CD14-positive monocyte (primary cell): ENCODE results near the gene CRBN. TPM values are rescaled to one million over a fixed set of nuclear protein-coding genes. Genes with fewer than 3 reads are reported as not detected.

Source experiments
- DNase-seq, 3 donors: peaks; one replicate each; pipeline ENCODE4 v3.0.0-alpha.2; 2011 to 2022
- H2AFZ ChIP-seq: 2 replicates; pipeline ENCODE4 v1.6.0; 2012; ENCODE audit warnings: mild to moderate bottlenecking, low read depth, low read length, inconsistent platforms; ENCODE audit not compliant: insufficient read depth, poor library complexity, severe bottlenecking
- H3K27ac ChIP-seq, 2 donors: 1 replicate in 1 of 2; 2 replicates in 1 of 2; pipeline ENCODE4 v1.5.1; 2012 to 2013; ENCODE audit warnings: low read length in 2 of 2, control low read depth in 1 of 2, inconsistent platforms in 1 of 2, low read depth in 1 of 2, mild to moderate bottlenecking in 1 of 2
- H3K27me3 ChIP-seq, 2 donors: one replicate each; pipeline versions ENCODE4 v1.6.0 to v1.6.1; 2011 to 2013; ENCODE audit warnings: low read length in 2 of 2; ENCODE audit not compliant: control insufficient read depth in 2 of 2, insufficient read depth in 2 of 2
- H3K36me3 ChIP-seq, 2 donors: replicated peaks in 1 of 2; 1 replicate in 1 of 2; 2 replicates in 1 of 2; pipeline versions ENCODE4 v1.5.1 to v1.6.1; 2012 to 2013; ENCODE audit warnings: low read length in 2 of 2, control low read depth in 1 of 2, inconsistent platforms in 1 of 2, mild to moderate bottlenecking in 1 of 2; ENCODE audit not compliant: insufficient read depth in 2 of 2, control insufficient read depth in 1 of 2
- H3K4me1 ChIP-seq, 2 donors: 1 replicate in 1 of 2; 2 replicates in 1 of 2; pipeline versions ENCODE4 v1.5.1 to v1.6.1; 2012 to 2013; ENCODE audit warnings: low read length in 2 of 2, control low read depth in 1 of 2, inconsistent platforms in 1 of 2, mild to moderate bottlenecking in 1 of 2, moderate library complexity in 1 of 2; ENCODE audit not compliant: insufficient read depth in 2 of 2, control insufficient read depth in 1 of 2
- H3K4me2 ChIP-seq: replicated peaks from 2 replicates; pipeline ENCODE3; 2012; ENCODE audit warnings: low read length, moderate library complexity, mild to moderate bottlenecking; ENCODE audit not compliant: poor library complexity, severe bottlenecking; ENCODE audit errors: extremely low read depth
- H3K4me3 ChIP-seq, 3 experiments: fragments of 200-600 bp in 1 of 3; sonication (generic) in 1 of 3; replicated peaks in 1 of 3; 1 replicate in 2 of 3; 2 replicates in 1 of 3; pipeline ENCODE4 v1.5.1; 2011 to 2013; ENCODE audit warnings: low read length in 3 of 3, mild to moderate bottlenecking in 3 of 3, control low read depth in 2 of 3, low read depth in 2 of 3, inconsistent platforms in 1 of 3, moderate library complexity in 1 of 3
- H3K79me2 ChIP-seq: 2 replicates; pipeline ENCODE4 v1.6.0; 2012; ENCODE audit warnings: mild to moderate bottlenecking, control low read depth, inconsistent platforms, low read length, moderate library complexity; ENCODE audit not compliant: insufficient read depth
- H3K9ac ChIP-seq: 2 replicates; pipeline ENCODE4 v1.6.0; 2017; ENCODE audit warnings: low read length, mild to moderate bottlenecking; ENCODE audit not compliant: insufficient read depth, poor library complexity, severe bottlenecking
- H3K9me3 ChIP-seq, 2 donors: replicated peaks in 1 of 2; 1 replicate in 1 of 2; 2 replicates in 1 of 2; pipeline versions ENCODE4 v1.5.1 to v1.6.1; 2012 to 2013; ENCODE audit warnings: low read length in 2 of 2, control low read depth in 1 of 2; ENCODE audit not compliant: control insufficient read depth in 1 of 2, insufficient read depth in 1 of 2
- H4K20me1 ChIP-seq: 2 replicates; pipeline ENCODE4 v1.6.0; 2012; ENCODE audit warnings: mild to moderate bottlenecking, low read length, control low read depth, moderate library complexity; ENCODE audit not compliant: insufficient read depth
- H3K27ac Mint-ChIP-seq, 7 donors: one replicate each; pipeline ENCODE4 v1.8.0; 2020; ENCODE audit warnings: mild to moderate bottlenecking in 7 of 7, mixed read lengths in 7 of 7, moderate library complexity in 6 of 7, inconsistent platforms in 2 of 7
- H3K27me3 Mint-ChIP-seq, 3 donors: one replicate each; pipeline ENCODE4 v1.8.0; 2021 to 2022; ENCODE audit warnings: low read depth in 3 of 3, mild to moderate bottlenecking in 3 of 3, mixed read lengths in 3 of 3, moderate library complexity in 3 of 3, inconsistent platforms in 1 of 3
- H3K36me3 Mint-ChIP-seq, 2 donors: one replicate each; pipeline ENCODE4 v1.8.0; 2020; ENCODE audit warnings: mixed read lengths in 2 of 2, inconsistent platforms in 1 of 2, mild to moderate bottlenecking in 1 of 2
- H3K4me1 Mint-ChIP-seq: one replicate; pipeline ENCODE4 v1.8.0; 2020; ENCODE audit warnings: mild to moderate bottlenecking, mixed read lengths
- H3K4me3 Mint-ChIP-seq, 2 donors: one replicate each; pipeline ENCODE4 v1.8.0; 2020; ENCODE audit warnings: mild to moderate bottlenecking in 2 of 2, mixed read lengths in 2 of 2, moderate library complexity in 1 of 2
- H3K9me3 Mint-ChIP-seq, 7 donors: one replicate each; pipeline ENCODE4 v1.8.0; 2020 to 2022; ENCODE audit warnings: mixed read lengths in 7 of 7, mild to moderate bottlenecking in 6 of 7, moderate library complexity in 6 of 7, inconsistent platforms in 2 of 7
- CTCF ChIP-seq: fragments of 200-600 bp; IDR thresholded peaks from one replicate; pipeline ENCODE4 v1.8.0; 2022; ENCODE audit warnings: antibody characterized with exemption, mild to moderate bottlenecking
- WGBS: methylation state at CpG from one replicate; pipeline ENCODE4 v1.1.5; 2013; ENCODE audit warnings: missing lambda C conversion rate; ENCODE audit not compliant: insufficient coverage; 5-methylcytosine and 5-hydroxymethylcytosine counted together
- intact Hi-C, 2 donors: fragments of 100-400 bp; cut with micrococcal nuclease; formaldehyde crosslinking; loops; one replicate each; pipeline versions ENCODE4 v1.15.0 to v1.15.1; 2023
- polyA plus RNA-seq, 3 donors: library from polyadenylated mRNA; depleted of rRNA in 1 of 3; unstranded in 2 of 3; stranded (reverse) in 1 of 3; fragments of 300-500 nt in 2 of 3; fragments of >200 nt in 1 of 3; fragmentation: Illumina TruSeq in 2 of 3; gene quantifications; 1 replicate in 2 of 3; 2 replicates in 1 of 3; pipeline ENCODE4 v1.2.3, GENCODE V29; 2012 to 2021

Gene CRBN
- polyA plus RNA-seq, 3 donors, result 53.1 to 98.3 (median 96.1) TPM

- Histone ChIP-seq H3K79me2 (peaks cover 62% of the 10 kb centered on the region), H3K27me3 (no peaks in the 10 kb centered on the region), H3K4me2 (no peak overlapping the region), H3K4me3 (no peak overlapping the region), H4K20me1 (peaks cover 16% of the 10 kb centered on the region), H2AFZ (no peak overlapping the region), H3K27ac (peak overlapping the region in 1 of 2 donors; percentile 4), H3K36me3 (peaks cover 25 to 47% of the 10 kb centered on the region in 2 donors), H3K9me3 (no peaks in the 10 kb centered on the region), H3K9ac (no peak overlapping the region), H3K4me1 (peaks cover 17 to 19% of the 10 kb centered on the region in 2 donors)
- TF ChIP-seq CTCF, result no peak
- Mint-ChIP-seq H3K9me3 (peaks cover 0 to 2% (median 0%) of the 10 kb centered on the region in 7 donors), H3K27me3 (no peaks in the 10 kb centered on the region), H3K36me3 (peaks cover 23 to 36% of the 10 kb centered on the region in 2 donors), H3K27ac (peak overlapping the region in 1 of 7 donors; percentile 13), H3K4me1 (peaks cover 20% of the 10 kb centered on the region), H3K4me3 (no peak overlapping the region)
- intact Hi-C loops, result loop anchor here in 1 of 2 donors (5.0 kb wide), 1 partner anchor 1173 kb away; the partner anchor contains the start of gene SETMAR
- no peak for DNase-seq
- WGBS, result 100% methylated on average over 3 of the region's 5 CpGs
These were observed 49.9 kb downstream of the CRBN start for GRCh38 chr3:3129579-3129978.

- peaks cover 25 to 30% of the 10 kb centered on the region in 2 donors for H3K36me3 ChIP-seq
- peaks cover 0 to 2% (median 0%) of the 10 kb centered on the region in 7 donors for H3K9me3 Mint-ChIP-seq
These were observed 52.0 kb downstream of the CRBN start for GRCh38 chr3:3127432-3128010.

More at GRCh38 chr3:3127432-3128010, 52.0 kb downstream of the CRBN start:
- intact Hi-C loops, result loop anchor here in 1 of 2 donors (5.0 kb wide), 1 partner anchor 1175 kb away; the partner anchor contains the start of gene SETMAR
- no peaks in the 10 kb centered on the region for H3K27me3 Mint-ChIP-seq
- Histone ChIP-seq H3K4me1 (peaks cover 17 to 19% of the 10 kb centered on the region in 2 donors), H3K9me3 (no peaks in the 10 kb centered on the region), H4K20me1 (no peaks in the 10 kb centered on the region), H3K27ac (peak overlapping the region; percentile 84 to 98), H3K27me3 (no peaks in the 10 kb centered on the region), H3K4me3 (peak overlapping the region; percentile 68 to 94 (median 89)), H3K4me2 (peak overlapping the region; percentile 96), H3K9ac (peak overlapping the region; percentile 96), H2AFZ (peak overlapping the region; percentile 99), H3K79me2 (peaks cover 42% of the 10 kb centered on the region)
- no peak for TF ChIP-seq CTCF
- H3K4me1 Mint-ChIP-seq, result peaks cover 20% of the 10 kb centered on the region
- H3K27ac Mint-ChIP-seq, result peak overlapping the region; percentile 95 to 97 (median 95)
- peaks cover 20 to 21% of the 10 kb centered on the region in 2 donors for H3K36me3 Mint-ChIP-seq
- H3K4me3 Mint-ChIP-seq, result peak overlapping the region; percentile 93 to 95
- peak in 1 of 3 donors; percentile 9 for DNase-seq
- WGBS, result 17% methylated on average over 10 of the region's 20 CpGs
